ENCODE data around the gene CIT. TPM values are rescaled to one million over a fixed set of nuclear protein-coding genes. Genes with fewer than 3 reads are reported as not detected.
"Not testable (repeated sequence)": the region's sequence is repeated elsewhere in the genome, so short reads cannot be mapped to it uniquely, and the experiment has no call there.

Gene CIT, protein sequence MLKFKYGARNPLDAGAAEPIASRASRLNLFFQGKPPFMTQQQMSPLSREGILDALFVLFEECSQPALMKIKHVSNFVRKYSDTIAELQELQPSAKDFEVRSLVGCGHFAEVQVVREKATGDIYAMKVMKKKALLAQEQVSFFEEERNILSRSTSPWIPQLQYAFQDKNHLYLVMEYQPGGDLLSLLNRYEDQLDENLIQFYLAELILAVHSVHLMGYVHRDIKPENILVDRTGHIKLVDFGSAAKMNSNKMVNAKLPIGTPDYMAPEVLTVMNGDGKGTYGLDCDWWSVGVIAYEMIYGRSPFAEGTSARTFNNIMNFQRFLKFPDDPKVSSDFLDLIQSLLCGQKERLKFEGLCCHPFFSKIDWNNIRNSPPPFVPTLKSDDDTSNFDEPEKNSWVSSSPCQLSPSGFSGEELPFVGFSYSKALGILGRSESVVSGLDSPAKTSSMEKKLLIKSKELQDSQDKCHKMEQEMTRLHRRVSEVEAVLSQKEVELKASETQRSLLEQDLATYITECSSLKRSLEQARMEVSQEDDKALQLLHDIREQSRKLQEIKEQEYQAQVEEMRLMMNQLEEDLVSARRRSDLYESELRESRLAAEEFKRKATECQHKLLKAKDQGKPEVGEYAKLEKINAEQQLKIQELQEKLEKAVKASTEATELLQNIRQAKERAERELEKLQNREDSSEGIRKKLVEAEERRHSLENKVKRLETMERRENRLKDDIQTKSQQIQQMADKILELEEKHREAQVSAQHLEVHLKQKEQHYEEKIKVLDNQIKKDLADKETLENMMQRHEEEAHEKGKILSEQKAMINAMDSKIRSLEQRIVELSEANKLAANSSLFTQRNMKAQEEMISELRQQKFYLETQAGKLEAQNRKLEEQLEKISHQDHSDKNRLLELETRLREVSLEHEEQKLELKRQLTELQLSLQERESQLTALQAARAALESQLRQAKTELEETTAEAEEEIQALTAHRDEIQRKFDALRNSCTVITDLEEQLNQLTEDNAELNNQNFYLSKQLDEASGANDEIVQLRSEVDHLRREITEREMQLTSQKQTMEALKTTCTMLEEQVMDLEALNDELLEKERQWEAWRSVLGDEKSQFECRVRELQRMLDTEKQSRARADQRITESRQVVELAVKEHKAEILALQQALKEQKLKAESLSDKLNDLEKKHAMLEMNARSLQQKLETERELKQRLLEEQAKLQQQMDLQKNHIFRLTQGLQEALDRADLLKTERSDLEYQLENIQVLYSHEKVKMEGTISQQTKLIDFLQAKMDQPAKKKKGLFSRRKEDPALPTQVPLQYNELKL (N-terminal part only)
- 13.5 and 33.4 TPM in 2 replicates for total RNA-seq (2014; rRNA removed; shearing (Covaris generic))

DNA sequence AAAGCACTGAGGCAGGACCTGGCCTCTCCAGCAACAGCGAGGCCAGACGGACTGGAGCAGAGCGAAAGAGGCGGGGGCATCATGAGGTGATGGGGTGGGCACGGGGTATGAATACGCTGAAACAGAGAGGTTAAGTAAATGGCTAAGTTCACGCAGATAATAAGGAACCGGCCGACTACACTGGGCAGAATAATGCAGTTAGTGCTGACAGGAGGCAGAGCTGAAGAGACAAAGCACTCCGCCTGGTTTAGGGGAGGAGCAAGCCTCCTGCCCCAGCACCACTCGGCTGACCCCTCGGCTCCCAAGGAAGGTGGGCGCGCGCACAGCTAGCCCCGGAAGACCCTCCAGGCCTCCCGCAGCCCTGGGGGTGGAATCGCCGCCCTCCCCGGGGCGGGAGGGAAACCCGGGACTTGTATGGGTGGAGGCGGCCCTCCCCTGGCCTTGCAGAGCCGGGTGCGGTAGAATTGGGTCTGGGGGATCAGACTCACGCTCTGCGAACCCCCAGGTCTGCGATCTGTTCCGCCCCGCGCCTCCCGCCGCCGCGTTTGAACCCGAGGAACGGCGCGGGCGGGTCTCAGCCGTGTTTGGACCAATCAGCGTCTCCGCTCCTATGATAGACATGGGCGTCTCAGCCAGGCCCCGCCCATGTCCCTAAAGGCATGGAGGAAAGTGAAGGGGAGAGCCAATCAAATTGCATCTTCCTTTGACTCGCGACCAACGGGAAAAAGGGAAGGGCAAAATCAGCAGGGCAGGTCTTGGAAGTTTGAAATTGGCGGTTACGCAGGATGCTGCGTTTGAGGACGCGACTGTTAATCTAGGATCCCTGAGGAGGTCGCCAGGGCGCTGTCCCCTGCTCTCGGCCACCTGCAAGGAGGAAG is at the start of gene CIT:
TSS of gene CIT (minus strand) at position 560 of the 878 bp plus-strand sequence. CDS start 1,152 bp downstream, outside the sequence.
- peak; percentile 95 for DNase-seq (ENCODE audit: low read depth)

DNA sequence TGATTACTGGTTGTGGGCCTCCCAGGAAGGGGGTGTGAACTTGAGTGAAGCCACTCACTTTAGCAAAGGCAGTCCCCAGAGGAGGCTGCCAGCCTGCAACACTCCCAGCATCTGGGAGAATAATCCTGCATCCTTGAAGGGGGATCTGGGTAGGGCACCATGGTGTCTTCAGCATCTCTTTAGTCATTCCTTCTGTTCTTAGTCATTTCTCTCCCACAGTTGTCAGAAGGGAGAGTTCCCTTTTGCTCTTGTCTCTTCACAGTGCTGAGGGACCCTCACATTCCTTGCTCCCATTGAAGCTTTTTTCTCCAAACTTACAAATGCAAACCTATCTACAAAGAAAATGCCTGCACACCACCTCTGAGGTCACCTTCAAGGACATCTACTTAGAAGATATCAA is 48.1 kb upstream of the CIT start:
- no peak for DNase-seq (ENCODE audit: low read depth)

DNA sequence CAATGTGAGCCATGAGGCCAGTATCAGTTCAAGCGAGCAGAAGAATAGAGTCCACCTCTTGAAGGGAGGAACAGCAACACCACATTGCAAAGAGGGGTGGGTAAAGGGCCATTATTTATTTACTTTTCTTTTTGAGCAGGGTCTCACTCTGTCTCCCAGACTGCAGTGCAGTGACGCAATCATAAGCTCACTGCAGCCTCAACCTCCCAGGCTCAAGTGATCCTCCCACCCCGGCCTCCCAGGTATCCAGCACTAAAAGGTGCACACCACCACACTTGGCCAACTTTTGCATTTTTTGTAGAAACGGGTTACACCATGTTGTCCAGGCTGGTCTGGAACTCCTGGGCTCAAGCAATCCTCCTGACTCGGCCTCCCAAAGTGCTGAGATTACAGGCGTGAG is 42.9 kb upstream of the CIT start:
- no peak for DNase-seq (ENCODE audit: low read depth)

DNA sequence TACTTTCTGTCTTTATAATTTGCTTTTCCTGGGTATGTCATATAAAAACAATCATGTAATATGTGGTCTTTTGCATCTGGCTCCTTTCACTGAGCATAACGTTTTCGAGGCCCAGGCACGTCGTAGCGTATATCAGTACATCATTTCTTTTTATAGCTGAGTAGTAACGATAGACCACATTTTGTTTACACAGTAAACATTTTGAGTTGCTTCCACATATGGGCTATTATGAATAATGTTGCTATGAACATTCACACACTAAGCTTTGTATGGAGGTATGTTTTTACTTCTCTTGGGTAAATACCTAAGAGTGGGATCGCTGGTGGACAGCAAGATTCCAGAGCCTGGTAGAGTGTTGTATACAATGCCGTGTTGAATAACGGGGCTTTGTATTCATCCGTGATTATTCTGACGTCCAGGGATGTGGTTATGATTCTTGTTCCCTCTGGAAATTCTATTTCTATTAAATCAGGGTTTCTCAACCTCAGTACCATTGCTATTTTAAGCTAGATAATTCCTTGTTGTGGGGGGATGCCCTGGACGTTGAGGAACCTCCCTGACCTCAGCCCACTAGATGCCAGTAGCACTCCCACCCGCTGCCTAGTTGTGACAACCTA is 38.9 kb upstream of the CIT start:
- no peak for DNase-seq (ENCODE audit: low read depth)

DNA sequence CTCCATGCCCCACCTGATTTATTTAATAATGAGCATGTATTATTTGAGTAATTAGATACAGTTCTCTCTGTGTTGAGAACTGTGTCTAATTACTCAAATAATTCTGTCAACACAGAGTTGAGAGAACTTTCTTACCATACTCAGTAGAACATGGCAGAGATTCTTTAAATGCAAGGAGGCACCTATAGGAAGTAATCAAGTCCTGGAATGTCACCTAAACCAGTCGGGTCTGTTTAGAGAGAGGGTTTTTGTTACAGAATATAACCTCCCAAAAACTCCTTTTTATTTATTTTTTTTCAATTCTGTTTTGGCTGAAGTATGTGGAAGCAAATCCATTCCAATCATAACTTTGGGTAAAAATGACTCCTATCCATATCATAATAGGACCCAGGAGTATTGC is 37.5 kb upstream of the CIT start:
- DNase-seq (ENCODE audit: low read depth), result no peak

DNA sequence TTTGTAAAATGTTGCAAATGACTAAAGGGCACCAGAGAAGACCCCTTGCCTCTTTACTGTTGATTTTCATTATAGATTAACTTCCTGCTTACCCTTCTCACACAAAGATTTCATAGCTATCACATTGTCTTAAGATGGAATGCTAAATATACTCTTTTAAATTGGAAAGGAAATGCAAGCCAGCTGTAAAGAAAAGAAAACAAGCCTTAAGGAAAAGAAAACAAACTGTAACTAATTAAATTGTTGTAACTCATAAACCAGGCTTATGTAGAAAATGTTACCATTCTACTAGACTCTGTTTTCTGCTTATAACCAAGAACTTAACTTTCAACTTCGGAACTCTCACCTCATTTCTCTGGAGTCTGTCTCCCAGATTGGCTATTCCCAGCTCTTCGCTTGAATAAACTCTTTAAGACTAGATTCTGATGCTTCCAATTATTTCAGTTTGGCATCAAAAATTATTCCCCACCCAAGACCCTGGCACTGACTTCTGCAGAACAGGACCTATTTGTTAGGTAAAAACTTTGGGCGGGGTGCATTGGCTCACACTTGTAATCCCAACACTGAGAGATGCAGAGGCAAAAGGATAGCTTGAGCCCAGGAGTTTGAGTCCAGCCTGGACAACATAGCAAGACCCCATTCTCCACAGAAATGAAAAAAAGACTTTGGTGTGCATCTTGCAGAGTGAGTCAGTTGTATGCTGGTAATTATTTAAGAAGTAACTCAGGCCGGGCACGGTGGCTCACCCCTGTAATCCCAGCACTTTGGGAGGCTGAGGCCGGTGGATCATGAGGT is 36.6 kb upstream of the CIT start:
- no peak for DNase-seq (ENCODE audit: low read depth)

DNA sequence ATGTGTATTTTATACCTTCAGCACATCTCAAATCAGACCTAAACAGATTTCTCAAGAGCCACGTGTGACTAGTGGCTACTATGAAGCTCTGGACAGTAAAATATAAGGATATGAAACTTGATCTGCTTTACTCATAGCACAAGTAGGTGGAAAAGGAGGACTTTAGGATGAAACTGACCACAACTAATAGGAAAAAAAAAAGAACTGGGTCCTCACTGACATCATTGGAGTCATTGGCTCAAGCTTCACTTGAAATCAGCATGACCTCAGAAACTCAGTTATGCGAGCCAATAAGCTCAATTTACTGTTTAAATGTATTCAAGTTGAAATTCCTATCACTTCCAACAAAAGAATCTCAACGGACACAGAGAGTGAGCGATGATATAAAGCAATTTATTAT is 34.1 kb upstream of the CIT start:
- DNase-seq (ENCODE audit: low read depth), result peak; percentile 66

DNA sequence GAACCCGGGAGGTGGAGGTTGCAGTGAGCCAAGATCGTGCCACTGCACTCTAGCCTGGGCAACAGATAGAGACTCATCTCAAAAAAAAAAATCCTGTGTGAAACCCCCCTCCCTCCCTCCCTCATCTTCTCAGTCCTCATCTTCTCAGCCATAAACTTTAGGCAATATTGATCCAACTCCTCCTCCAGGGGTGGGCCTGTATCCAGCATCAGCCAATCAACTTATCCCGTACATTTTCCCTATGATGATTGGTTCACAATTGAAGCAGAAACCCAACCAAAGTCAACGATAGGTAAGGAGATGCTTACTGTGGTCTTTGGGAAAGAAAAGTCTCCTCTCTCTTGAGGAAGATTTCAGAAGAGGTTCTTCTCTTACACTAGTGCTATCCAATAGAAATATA is 33.5 kb upstream of the CIT start:
- no peak for DNase-seq (ENCODE audit: low read depth)

DNA sequence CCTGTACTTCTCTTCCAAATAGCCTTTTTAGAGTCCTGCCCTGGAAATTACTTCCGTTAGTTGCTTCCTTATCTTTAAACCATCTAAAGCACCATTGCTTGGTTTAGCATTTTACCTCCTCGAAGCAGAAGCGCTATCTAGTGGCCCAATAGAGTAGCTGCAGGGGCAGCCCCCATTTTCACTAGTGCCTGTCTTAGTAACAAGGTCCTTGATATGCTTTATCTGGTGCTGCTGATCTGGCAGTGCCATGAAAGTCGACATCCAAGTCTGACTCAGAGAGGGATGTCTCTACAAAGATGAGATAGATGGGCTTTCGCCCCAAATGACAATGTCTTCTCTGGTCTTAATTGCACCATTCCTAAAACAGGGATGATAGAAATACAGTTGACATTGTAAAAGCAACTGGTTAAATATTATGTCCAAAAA is 25.0 kb upstream of the CIT start:
- DNase-seq (ENCODE audit: low read depth), result peak; percentile 74

DNA sequence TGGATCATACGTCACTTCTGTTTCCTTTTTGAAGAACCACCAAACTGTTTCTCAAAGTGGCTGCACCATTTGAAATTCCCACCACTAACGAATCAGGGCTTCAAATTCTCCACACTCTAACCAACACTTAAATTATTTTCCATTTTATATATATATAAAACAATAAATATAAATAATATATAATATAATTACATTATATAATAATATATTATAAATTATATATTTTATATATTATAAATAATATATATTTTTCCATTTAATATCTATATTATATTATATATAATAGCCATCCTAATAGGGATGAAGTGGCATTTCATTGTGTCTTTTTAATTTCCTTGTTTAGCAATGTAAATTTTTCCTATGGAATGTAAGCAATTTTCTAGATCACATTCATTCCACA is 24.6 kb upstream of the CIT start:
- DNase-seq (ENCODE audit: low read depth), result no peak

DNA sequence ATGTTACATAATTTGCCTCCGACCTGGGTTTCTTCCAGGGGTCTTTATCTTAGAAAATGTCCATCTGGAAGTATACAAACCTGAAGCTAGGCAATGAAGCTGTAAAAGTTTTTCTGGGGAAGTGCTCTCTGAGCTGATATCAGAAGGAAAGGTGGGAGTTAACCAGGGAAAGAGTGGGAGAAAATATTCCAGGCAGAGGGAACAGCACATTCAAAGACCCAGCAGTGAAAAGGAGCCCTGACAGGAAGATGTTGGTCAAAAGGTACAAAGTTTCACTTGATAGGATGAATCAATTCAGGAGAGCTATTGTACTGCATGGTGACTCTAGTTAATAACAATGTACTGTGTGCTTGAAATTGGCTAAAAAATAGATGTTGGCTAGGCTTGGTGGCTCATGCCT is 17.8 kb upstream of the CIT start:
- no peak for DNase-seq (ENCODE audit: low read depth)

DNA sequence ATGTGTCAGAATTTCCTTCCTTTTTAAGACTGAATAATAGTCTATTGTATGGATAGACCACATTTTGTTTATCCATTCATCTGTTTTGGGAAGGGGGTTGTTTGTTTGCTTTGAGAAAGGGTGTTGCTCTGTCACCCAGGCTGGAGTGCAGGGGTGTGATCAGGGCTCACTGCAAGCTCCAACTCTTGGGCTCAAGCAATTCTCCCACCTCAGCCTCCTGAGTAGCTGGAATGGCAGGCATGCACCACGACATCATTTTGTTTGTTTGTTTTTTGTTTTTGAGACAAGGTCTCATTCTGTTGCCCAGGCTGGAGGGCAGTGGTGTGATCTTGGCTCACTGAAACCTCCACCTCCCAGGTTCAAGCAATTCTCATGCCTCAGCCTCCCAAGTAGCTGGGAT is 15.5 kb upstream of the CIT start:
- DNase-seq (ENCODE audit: low read depth), result not testable (repeated sequence)

DNA sequence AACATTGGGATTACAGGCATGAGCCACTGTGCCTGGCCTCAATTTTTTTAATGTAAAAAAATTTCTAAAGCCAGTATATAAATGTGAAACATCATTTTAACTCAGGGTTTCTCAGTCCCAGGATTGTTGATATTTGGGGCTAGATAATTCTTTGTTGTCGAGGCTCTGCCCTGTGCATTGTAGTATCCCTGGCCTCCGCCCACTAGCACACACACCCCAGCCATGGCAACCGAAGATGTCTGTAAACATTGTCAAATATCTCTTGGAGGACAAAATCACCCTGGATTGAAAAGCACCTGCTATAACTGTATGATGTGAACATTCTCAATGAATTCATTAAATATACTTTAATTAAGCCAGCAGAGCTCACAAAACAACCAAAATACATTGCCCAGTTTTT is 8.4 kb upstream of the CIT start:
- no peak for DNase-seq (ENCODE audit: low read depth)

DNA sequence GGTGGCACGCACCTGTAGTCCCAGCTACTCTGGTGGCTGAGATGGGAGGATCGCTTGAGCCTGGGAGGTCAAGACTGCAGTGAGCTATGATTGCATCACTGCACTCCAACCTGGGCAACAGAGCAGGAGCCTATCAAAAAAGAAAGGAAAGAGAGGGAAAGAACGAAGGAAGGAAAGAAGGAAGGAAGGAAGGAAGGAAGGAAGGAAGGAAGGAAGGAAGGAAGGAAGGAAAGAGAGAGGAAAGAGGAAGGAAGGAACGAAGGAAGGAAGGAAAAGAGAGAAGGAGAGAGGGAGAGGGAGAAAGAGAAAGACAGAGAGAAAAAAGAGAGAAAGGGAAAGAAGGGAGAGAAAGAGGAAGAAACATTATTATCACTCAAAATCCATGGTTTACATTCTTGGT is 6.7 kb upstream of the CIT start:
- DNase-seq (ENCODE audit: low read depth), result not testable (repeated sequence)

DNA sequence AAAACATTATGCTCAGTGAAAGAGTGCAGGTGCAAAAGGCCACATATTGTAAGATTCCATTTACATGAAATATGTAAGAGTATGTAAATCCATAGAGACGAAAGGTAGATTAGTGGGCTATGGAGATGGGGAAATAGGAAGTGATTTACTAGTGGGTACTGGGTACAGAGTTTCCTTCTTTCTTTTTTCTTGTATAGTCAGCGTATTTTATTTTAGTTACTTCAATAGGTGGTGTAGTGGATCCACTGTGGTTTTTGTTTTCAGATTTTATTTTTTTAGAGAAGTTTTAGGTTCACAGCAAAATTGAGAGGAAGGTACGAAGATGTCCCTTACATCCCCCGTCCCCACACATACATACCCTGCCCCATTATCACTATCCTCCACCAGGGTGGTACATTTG is 6.1 kb upstream of the CIT start:
- no peak for DNase-seq (ENCODE audit: low read depth)

DNA sequence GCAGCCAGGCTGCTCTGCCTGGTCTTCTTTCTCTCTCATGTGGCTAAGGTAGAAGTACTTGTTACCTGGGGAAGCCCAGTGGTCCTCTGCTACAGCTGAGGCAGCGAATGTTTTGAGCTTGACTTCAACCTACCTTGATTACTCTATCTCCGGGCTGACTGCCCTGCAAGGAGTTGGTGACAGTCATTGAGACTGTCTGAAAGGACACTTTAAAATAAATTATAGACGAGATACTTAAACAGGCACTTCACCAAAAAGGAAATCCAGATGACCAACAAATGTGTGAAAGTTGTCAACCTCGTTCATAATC is 474 bp upstream of the CIT start:
- no peak for DNase-seq (ENCODE audit: low read depth)

DNA sequence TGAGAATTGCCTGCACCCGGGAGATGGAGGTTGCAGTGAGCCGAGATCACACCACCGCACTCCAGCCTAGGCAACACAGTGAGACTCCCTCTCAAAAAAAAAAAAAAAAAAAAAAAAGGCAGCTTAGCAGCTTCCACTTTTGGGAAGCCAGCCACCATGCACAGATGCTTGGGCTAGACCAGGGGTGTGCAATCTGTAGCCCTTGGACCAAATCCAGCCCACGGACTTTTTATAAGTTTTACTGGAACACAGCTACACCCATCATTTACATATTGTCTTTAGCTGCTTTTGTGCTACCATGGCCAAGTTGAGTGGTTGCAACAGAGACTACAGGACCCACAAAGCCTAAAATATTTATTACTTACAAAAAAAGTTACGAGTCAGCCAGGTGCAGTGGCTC is 6.7 kb downstream of the CIT start:
- peak; percentile 34 for DNase-seq (ENCODE audit: low read depth)

DNA sequence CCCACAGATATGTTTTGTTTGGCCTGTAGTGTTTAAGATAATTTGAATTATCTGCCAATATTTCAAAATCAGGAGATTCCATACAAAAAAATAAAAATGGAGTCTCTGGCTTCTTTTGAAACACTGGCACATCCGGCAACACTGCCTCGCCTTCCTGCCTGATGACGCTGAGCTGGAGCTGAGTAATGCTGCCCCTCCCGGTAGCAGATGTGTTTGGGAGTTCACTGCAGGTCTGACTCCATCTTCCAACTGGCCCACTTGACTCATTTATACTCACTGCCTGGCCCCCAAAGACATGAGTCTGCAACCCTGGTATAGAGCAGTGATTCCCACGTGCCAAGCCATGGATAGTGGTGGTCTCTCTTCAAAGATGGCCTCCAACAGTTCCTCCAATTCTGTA is 7.4 kb downstream of the CIT start:
- DNase-seq (ENCODE audit: low read depth), result peak; percentile 72

DNA sequence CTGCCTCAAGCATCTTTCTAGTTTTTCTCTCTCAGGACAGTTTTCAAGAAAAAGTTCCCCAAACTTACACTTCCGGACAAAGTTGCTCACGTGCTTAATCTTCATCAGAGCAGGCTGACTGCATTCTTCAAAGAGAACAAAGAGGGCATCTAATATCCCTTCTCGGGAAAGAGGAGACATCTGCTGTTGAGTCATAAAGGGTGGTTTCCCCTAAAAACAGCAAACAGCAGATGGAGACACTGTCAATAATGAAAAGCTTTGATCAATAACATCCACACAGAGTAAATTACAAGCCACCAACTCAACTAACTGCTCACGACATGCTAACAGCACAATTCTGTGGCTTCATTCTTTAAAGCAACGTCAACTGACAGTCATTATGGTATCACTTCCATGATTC is 8.1 kb downstream of the CIT start:
- no peak for DNase-seq (ENCODE audit: low read depth)

DNA sequence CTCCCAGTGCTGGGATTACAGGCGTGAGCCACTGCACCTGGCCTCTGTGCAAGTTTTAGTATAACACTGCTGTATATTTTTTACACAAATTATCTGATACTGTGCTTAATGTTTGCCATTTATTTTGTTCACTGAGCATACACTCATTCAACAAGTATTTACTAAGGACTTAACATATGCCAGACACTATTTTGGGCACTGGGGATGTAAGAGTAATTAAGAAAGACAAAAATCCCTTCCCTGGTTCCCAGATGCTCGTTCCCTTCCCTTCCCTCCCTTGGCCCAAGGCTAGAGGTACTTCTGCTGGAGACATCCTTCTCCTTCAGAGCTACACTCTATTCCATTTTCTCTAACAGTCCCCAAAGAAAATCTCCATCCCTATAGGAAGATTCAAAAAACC is 12.5 kb downstream of the CIT start:
- no peak for DNase-seq (ENCODE audit: low read depth)
